Stimulated activated CD4-positive, alpha-beta T cell treated with anti-CD3 and anti-CD28 coated beads, TNF-alpha, amount 100 ng/mL, for 24 hours (primary cell): ENCODE results near the gene TRAF2.

Experiments used
- DNase-seq, 3 experiments: peaks; one replicate each; pipeline ENCODE4 v3.0.0-alpha.2; 2020; ENCODE audit warnings: low read depth in 3 of 3

The TRAF2 gene

GRCh38 chr9:136949817-136950655 is 63.7 kb downstream of the TRAF2 start:
- DNase-seq: peak; percentile 86 to 98 (median 90)

DNA sequence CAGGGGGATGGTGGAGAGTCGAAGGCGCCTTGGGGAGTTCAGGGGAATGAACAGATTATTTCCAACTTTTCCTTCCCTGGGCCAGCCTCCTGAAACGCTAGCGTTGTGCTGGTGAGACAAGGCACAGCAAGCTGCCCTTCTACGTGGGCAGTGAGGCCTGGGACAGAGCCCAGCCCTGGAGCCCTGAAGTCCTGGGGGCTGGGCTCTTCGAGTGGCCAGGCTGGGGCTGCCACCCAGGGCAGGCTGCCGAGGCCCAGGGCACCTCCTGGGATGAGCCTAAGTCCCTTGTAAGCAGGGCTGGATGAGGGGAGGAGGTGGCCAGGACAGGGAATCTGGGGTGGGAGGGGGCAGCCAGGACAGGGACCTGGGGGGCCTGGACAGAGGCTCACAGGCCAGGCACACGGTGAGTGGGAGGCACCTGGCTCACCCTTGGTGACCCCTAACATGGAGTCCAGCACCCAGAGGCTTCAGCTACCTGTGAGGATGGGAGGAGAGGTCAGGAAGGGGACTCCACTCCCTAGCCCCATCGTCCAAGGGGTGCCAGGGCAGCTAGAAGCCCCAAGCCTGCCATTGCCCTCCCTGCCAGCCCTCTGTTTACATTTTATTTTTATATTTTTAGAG is 64.5 kb downstream of the TRAF2 start:
- DNase-seq: no peak

GRCh38 chr9:136951541-136952320 is 65.4 kb downstream of the TRAF2 start, which contains the start of gene LCN12:
Gene LCN12, plus strand, starts transcription at chr9:136952273. Its CDS starts 55 bp downstream, at chr9:136952328.
- no peak for DNase-seq

DNA sequence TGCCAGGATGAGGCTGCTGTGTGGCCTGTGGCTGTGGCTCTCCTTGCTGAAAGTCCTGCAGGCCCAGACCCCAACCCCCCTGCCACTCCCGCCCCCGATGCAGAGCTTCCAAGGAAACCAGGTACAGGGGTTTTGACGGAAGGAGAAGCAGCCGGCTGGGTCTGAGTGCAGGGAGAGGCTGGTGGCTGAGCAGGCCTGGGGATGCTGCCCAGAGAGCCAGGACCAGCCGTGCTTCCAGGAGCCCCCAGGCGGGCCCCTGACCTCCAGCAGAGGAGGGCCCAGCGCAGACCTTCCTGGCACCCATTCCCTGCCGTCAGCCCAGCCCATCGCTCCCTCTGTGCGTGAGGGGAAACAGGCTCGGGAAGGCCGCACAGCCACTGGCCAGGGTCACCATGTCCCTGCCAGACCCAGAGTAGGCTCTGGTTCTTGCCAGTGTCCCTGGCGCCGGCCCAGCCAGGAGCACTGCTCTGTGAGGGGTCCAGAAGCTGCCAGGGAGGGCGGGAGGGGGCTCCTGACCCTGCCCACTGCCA is 66.1 kb downstream of the TRAF2 start:
- DNase-seq: no peak

GRCh38 chr9:136952876-136953770 is 66.8 kb downstream of the TRAF2 start:
- DNase-seq: no peak

- DNase-seq: no peak
Observed at GRCh38 chr9:136953771-136954269, 67.5 kb downstream of the TRAF2 start.

DNA sequence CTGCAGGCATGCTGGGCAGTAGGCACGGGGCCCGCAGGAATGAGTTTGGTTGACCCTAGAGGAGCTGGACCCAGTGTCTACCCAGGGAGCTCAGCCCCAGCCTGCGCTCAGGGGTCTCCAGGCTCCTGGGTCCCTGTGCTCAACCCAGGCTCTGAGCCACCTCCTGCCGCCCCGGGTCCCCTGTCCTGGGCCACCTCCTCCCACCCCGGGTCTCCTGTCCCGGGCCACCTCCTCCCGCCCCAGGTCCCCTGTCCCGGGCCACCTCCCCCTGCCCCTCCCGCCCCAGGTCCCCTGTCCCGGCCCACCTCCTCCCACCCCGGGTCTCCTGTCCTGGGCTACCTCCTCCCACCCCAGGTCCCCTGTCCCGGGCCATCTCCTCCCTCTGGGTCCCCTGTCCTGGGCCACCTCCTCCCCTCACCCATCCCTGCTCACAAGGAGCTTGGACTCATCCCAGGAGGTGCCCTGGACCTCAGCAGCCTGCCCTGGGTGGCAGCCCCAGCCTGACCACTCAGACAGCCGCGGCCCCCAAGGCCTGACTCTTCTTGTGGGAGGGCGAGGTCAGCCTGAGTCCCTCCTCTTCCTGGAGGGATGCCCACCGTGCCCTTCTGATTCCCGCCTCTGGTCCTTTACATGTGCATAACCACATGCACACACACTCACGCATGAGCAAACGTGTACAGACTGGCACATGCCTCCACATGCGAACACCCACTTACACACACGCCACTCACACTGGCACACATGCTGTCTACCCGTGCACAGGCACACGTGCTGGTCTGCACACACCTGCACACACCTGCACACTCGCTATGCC is 68.2 kb downstream of the TRAF2 start:
- no peak for DNase-seq

DNA sequence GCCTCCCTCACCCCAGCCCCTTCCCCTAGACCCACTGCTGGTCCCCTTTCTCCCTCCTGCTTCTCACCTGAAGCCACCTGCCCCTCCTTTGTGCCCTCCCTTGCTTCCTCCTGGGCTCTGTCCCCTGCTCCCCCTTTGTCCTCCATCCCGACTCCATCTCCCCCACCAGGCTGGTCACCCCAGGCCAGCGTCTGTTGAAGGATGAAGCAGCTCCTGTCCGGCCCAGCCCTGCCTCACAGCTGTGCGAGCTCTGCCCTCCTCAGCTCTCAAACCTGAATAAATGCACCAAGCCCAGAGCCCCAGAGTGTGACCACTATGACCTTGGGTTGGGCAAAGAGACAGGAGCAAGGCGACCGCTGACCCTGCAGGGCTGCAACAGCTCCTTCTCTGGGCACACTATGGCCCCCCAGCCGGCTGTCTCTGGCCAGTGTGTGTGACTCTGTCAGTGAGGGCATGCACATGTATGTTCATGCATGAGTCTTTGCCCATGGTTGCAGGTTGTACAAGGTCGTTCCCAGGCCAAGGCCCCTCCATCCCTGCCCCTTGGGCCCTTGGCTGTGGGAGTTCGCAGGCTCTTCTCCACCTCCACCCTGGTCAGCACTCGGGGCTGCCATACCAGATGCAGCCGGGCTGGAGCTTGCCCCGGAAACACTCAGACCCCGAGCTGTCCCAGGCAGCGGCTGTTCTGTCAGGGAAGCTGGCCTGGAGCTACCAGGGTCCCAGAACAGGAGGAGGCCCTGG is 69.1 kb downstream of the TRAF2 start:
- no peak for DNase-seq

DNA sequence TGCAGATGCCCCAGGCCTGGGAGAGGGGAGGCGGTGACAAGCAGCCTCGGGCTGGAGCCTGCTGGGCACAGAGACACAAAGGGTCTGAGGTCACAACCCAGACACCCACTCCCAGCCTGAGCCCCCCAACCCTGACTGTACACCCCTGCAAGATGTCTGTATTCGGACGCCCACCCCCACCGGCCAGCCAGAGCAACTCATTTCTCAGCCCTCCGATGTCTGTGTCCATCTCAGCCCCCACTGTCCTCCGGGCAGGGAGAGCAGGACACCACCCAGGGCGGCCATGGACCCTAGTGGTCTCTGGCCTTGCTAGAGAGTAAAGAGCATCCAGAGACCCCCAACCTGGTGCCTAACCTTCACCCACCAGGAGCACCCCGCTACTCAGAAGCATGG is 69.6 kb downstream of the TRAF2 start:
- DNase-seq: no peak

DNA sequence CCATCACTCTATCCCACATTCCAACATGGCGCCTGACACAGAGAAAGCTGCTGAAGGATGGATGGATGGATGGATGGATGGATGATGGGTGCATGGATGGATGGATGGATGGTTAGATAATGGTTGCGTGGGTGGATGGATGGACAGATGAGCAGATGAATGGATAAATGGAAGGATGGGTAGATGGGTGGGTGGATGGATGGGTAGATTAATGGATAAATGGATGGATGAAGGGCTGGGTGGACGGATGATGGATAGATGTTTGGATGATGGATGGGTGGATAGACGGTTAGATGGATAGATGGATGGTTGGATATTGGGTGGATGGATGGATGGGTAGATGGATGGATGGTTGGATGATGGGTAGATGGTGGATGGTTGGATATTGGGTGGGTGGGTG is 70.3 kb downstream of the TRAF2 start:
- DNase-seq: no peak

DNA sequence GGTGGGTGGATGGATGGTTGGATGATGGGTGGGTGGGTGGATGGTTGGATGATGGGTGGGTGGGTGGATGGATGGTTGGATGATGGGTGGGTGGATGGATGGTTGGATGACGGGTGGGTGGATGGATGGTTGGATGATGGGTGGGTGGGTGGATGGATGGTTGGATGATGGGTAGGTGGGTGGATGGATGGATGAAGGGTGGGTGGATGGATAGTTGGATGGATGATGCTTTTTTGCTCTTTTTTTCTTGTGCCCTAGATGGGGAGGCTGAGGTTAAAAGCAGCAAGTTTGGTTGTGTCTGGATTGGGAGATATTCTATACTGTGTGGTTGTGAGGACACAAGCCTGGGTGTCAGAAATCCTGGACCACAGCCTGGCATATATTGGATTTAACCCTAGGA is 71.1 kb downstream of the TRAF2 start:
- no peak for DNase-seq

DNA sequence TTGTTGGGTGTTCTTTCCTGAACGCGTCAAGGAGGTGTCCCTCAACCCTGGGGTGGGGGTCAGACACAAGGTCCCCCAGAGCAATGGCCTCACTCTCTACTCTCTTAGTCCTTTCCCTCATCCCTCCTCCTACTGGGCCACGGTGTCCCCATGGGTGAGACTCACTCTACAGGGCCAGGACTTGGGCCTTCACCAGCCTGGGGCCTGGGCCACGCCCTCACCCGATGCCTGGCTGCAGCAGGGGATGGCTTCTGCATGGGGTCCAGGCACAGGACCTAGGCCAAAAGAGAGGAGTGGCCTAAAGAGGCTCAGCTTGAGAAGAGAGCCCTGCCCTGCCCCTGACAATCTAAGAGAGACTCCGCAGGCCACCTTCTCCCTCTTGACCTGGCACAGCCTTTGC is 71.6 kb downstream of the TRAF2 start:
- DNase-seq: no peak

DNA sequence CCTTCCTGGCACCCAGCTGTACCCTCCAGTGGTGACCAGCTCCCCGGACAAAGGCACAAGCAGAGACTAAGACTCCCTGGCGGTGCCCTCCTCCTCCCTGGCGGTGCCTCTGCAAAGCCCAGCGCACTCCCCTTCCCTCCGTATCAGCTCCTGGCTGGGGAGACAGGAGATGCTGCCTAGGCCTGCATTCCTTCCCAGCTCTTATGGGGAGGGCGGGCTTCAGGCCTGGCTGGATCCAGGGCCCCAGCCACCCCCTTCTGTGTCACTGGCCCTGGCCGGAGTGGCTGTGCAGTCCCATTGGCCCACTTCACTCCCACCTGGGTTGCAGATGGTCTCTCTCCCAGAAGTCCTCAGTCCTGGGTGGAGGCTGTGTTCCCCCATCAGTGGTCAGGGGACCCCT is 72.2 kb downstream of the TRAF2 start:
- DNase-seq: no peak

GRCh38 chr9:136958898-136959850 is 72.9 kb downstream of the TRAF2 start:
- DNase-seq: no peak

DNA sequence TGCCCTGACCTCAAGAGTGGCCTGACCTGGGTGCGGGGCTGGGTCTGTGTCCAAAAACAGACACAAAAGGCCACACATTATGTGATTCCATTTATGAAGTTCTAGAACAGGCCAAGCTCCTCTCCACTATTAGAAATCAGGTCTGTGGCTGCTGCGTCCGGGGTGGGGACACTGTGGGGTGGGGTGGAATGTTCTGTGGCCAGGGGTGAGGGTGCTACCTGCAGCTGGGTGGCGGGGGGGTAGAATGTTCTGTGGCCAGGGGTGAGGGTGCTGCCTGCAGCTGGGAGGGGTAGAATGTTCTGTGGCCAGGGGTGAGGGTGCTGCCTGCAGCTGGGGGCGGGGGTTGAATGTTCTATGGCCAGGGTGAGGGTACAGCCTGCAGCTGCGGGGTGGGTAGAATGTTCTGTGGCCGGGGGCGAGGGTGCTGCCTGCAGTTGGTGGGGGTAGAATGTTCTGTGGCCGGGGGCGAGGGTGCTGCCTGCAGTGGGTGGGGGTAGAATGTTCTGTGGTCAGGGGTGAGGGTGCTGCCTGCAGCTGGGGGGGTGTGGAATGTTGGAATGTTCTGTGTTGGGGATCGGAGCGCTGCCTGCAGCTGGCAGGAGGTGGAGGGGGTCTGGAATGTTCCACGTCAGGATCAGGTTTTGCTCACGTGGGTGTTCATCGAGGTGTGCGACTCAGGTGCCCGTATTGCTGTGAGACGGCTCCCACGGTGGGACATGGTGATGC is 74.1 kb downstream of the TRAF2 start:
- DNase-seq: no peak

DNA sequence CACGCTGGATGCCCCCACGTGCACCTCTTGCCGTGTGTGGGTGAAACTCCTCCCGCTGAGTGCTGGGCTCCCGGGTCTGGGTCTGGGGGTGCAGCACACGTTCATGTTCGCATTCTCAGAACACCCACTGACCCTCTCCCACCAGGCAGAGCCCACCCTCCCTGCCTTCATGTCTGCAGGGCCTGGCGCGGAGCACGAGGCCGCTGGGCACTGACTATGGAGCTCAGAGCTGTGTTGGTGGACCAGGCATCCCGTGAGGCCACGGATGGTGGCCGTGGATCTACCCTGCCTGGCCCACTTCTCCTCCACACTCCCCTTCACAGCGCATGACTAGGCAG is 74.6 kb downstream of the TRAF2 start:
- no peak for DNase-seq

DNA sequence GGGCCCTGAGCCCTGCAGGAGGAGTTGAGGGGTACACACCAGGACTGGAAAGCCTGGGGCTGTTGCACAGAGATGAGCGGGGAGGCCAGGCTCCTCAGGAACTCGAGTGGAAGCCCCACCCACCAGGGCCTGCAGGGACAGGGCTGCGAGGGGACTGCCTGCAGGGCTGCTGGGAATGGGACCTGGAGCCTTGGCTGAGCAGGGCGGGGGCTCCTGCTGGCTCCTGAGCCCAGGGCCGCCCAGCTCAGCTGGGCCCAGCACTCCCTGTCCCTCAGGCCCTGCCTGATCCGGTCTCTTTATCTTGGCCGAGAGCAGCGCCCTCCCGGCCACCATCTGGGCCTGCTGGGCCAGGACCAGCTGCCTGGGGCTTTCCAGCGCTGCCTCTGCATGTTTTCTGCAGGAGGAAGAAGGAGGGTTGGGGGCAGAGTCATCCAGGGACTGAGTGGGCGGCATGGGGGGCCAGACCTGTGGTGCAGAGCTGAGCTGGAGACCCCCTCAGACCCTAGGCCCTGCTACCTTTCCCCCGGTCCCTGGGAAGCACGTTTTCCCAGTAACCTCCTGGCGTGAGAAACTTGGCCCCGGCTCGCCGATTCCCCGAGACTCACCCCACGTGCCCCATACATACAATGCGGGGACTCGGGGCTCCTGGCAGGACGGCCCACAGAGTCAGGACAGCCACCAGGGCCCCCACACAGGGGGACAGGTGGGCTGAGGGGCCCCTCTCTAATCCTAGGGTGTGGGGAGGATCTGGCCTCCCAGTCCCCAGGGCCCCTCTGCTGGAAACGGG is 75.2 kb downstream of the TRAF2 start:
- DNase-seq: no peak
